Activated naive CD8-positive, alpha-beta T cell treated with anti-CD3 and anti-CD28 coated beads for 36 hours (primary cell): Measurements from ENCODE around the gene PLB1. TPM values are rescaled to one million over a fixed set of nuclear protein-coding genes. Genes with fewer than 3 reads are reported as not detected.
A peak's percentile ranks its signal among the peaks of the same experiment; 100 is the strongest.

Experiments used
- DNase-seq: peaks from one replicate; pipeline ENCODE4 v3.0.0; 2021
- H3K27ac Mint-ChIP-seq: one replicate; pipeline ENCODE4 v1.8.0; 2022; ENCODE audit warnings: mild to moderate bottlenecking, moderate library complexity, mixed read lengths
- H3K27me3 Mint-ChIP-seq: one replicate; pipeline ENCODE4 v1.8.0; 2022; ENCODE audit warnings: mild to moderate bottlenecking, mixed read lengths
- H3K36me3 Mint-ChIP-seq: one replicate; pipeline ENCODE4 v1.8.0; 2021; ENCODE audit warnings: mild to moderate bottlenecking, mixed read lengths
- H3K4me1 Mint-ChIP-seq: one replicate; pipeline ENCODE4 v1.8.0; 2021; ENCODE audit warnings: mixed read lengths
- H3K4me3 Mint-ChIP-seq: one replicate; pipeline ENCODE4 v1.8.0; 2022; ENCODE audit warnings: mild to moderate bottlenecking, moderate library complexity, mixed read lengths
- H3K9me3 Mint-ChIP-seq: one replicate; pipeline ENCODE4 v1.8.0; 2022; ENCODE audit warnings: mixed read lengths
- total RNA-seq, 2 experiments: library from RNA; stranded (reverse); gene quantifications; one replicate each; pipeline ENCODE4 v1.2.3, GENCODE V29; 2021

PLB1 gene
- total RNA-seq, 2 experiments from 2014 or later: 0.99 to 1.4 TPM

DNA sequence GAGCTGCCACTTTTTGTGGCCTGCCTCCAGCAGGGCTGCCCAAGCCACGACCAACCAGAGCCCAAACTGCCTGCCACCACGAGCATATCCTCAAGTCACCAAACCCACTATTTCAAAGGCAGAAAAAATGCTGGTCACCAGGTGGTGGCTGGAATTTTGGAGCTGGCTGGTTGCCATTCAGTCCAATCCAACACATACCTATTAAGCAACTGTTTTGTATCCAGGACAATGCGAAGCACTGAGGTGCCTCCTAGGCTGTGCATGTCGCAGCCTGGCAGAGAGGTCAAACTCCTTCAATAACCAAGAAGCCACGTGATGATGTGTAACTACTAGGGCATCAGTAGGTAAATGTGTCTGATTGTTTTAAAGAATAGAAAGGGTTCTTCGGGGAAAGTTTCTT lies 147.5 kb downstream of the PLB1 start:
- Mint-ChIP-seq H3K36me3 (no peaks in the 10 kb centered on the region), H3K4me1 (peaks cover 27% of the 10 kb centered on the region), H3K27me3 (no peaks in the 10 kb centered on the region), H3K27ac (no peak overlapping the region), H3K4me3 (no peak overlapping the region), H3K9me3 (no peaks in the 10 kb centered on the region)
- no peak for DNase-seq

- no peaks in the 10 kb centered on the region for H3K27me3 Mint-ChIP-seq
- no peaks in the 10 kb centered on the region for H3K36me3 Mint-ChIP-seq
- no peaks in the 10 kb centered on the region for H3K9me3 Mint-ChIP-seq
- peaks cover 28% of the 10 kb centered on the region for H3K4me1 Mint-ChIP-seq
- H3K4me3 Mint-ChIP-seq: no peak overlapping the region
- no peak for DNase-seq
- H3K27ac Mint-ChIP-seq: no peak overlapping the region
These were observed 148.1 kb downstream of the PLB1 start for GRCh38 chr2:28643911-28644334.

DNA sequence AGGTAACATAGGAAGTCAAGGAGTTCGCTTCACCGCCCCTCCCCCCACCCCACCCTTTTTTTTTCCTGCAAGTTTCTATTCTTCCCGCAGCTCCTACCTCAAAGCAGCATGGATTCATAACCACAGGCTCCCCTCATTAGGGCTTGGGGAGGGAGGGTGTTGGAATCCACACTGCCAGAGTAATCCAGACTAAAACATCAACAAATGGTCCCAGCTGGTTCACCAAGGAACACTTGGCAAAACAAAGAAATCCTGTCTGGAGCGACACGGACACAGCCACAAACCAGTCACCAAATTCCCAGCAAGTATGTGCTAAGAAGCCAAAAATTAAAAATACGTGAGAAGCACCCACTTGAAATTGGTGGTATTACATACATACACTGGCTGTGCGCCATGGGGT lies 148.9 kb downstream of the PLB1 start:
- Mint-ChIP-seq H3K4me3 (no peak overlapping the region), H3K27me3 (no peaks in the 10 kb centered on the region), H3K9me3 (no peaks in the 10 kb centered on the region), H3K36me3 (no peaks in the 10 kb centered on the region), H3K4me1 (peaks cover 30% of the 10 kb centered on the region), H3K27ac (no peak overlapping the region)
- DNase-seq: no peak

GRCh38 chr2:28645553-28645952 lies 149.7 kb downstream of the PLB1 start:
- Mint-ChIP-seq H3K36me3 (no peaks in the 10 kb centered on the region), H3K27me3 (no peaks in the 10 kb centered on the region), H3K4me3 (no peak overlapping the region), H3K4me1 (peaks cover 30% of the 10 kb centered on the region), H3K9me3 (no peaks in the 10 kb centered on the region), H3K27ac (no peak overlapping the region)
- DNase-seq: no peak

DNA sequence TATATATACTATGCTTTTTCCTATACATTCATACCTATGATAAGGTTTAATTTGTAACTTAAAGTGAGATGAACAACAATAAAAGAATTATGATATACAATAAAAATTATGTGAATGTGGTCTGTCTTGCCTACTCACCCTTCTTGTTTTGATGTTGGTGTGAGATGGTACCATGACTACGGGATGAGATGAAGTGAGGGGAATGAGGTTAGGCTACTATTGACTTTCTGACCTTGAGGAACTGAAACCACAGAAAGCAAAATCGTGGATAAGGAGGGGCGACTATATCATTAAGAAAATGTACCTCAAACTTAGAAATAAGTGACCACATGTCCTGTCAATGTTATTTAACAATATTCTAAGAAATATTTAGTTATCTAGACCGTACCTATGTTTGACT lies 151.8 kb downstream of the PLB1 start:
- H3K4me3 Mint-ChIP-seq: no peak overlapping the region
- DNase-seq: no peak
- no peaks in the 10 kb centered on the region for H3K27me3 Mint-ChIP-seq
- no peaks in the 10 kb centered on the region for H3K36me3 Mint-ChIP-seq
- H3K27ac Mint-ChIP-seq: no peak overlapping the region
- peaks cover 34% of the 10 kb centered on the region for H3K4me1 Mint-ChIP-seq
- H3K9me3 Mint-ChIP-seq: no peaks in the 10 kb centered on the region

GRCh38 chr2:28648147-28648546 lies 152.3 kb downstream of the PLB1 start:
- Mint-ChIP-seq H3K27me3 (no peaks in the 10 kb centered on the region), H3K27ac (no peak overlapping the region), H3K4me3 (no peak overlapping the region), H3K9me3 (no peaks in the 10 kb centered on the region), H3K36me3 (no peaks in the 10 kb centered on the region), H3K4me1 (peaks cover 34% of the 10 kb centered on the region)
- DNase-seq: no peak

- no peak for DNase-seq
These were observed 153.0 kb downstream of the PLB1 start for GRCh38 chr2:28648671-28649395.

DNA sequence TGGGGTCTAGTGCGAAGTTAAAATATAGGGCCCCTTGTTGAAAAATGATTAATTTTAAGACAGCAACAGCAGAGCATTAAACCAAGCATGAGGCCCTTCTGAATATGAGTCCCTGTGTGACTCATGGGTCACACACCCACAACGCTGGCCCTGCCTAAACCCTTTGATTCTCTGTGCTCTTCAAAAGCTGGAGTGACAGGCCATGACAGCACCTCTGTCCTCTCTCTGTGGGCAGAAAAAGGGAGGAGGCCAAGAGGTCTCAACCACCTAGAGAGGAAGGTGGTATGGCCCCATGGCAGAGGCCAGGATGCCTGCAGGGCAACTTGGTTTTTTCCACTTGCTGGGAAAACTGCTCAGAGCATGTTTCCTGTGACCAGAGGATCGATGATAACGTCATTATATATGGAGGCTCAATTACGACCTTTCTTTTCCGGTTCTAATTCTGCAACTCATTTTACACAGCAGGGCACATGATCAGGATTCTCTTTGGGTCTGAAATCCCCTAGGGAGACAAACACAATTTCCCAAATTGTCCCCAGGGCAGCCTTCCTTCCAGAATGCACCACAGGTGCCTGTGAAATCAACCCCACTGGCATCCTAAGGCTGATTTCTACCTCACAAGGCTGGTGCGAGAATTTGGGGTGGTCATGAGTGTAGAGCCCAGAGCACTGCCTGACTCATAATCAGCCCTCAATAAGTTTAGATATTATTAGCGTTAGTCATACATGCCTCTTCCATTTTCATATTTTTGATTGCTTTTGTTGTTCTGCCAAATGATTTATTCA lies 153.8 kb downstream of the PLB1 start:
- H3K27me3 Mint-ChIP-seq: no peaks in the 10 kb centered on the region
- peaks cover 34% of the 10 kb centered on the region for H3K4me1 Mint-ChIP-seq
- H3K27ac Mint-ChIP-seq: peak overlapping the region; percentile 88

More at GRCh38 chr2:28648671-28649395, 153.0 kb downstream of the PLB1 start:
- Mint-ChIP-seq H3K27me3 (no peaks in the 10 kb centered on the region), H3K4me1 (peaks cover 34% of the 10 kb centered on the region), H3K36me3 (no peaks in the 10 kb centered on the region), H3K27ac (peak overlapping the region; percentile 88), H3K4me3 (no peak overlapping the region), H3K9me3 (no peaks in the 10 kb centered on the region)

GRCh38 chr2:28650266-28650584 lies 154.4 kb downstream of the PLB1 start:
- H3K36me3 Mint-ChIP-seq: no peaks in the 10 kb centered on the region
- H3K4me3 Mint-ChIP-seq: no peak overlapping the region
- no peaks in the 10 kb centered on the region for H3K27me3 Mint-ChIP-seq
- no peaks in the 10 kb centered on the region for H3K9me3 Mint-ChIP-seq
- H3K4me1 Mint-ChIP-seq: peaks cover 36% of the 10 kb centered on the region
- no peak overlapping the region for H3K27ac Mint-ChIP-seq
- DNase-seq: no peak

More for the DNA sequence above, 153.8 kb downstream of the PLB1 start:
- DNase-seq: peak; percentile 66
- Mint-ChIP-seq H3K36me3 (no peaks in the 10 kb centered on the region), H3K9me3 (no peaks in the 10 kb centered on the region), H3K4me3 (no peak overlapping the region)

DNA sequence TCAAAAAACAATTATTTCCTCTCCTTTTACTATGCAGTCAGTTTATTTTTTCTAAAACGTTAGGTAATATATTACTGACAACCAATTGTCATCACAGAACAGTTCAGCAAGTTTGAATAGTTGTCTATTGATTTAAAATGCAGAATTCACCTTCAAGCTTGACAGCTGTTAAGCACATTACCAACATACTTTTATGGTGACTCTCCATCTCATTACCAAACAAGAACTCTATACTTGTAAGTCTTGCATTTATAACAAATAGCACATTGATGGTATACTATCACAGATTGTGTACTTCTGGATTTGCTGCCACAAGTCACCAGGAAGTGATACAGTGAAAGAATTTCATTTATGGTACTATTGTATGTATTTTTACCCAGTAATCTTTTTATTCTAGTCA lies 156.4 kb downstream of the PLB1 start:
- H3K4me1 Mint-ChIP-seq: peaks cover 49% of the 10 kb centered on the region
- peak overlapping the region; percentile 30 for H3K27ac Mint-ChIP-seq
- no peak overlapping the region for H3K4me3 Mint-ChIP-seq
- DNase-seq: no peak
- H3K9me3 Mint-ChIP-seq: no peaks in the 10 kb centered on the region
- no peaks in the 10 kb centered on the region for H3K27me3 Mint-ChIP-seq
- H3K36me3 Mint-ChIP-seq: no peaks in the 10 kb centered on the region

- no peak overlapping the region for H3K27ac Mint-ChIP-seq
- H3K4me3 Mint-ChIP-seq: no peak overlapping the region
- DNase-seq: no peak
- H3K4me1 Mint-ChIP-seq: peaks cover 43% of the 10 kb centered on the region
- no peaks in the 10 kb centered on the region for H3K9me3 Mint-ChIP-seq
- H3K27me3 Mint-ChIP-seq: no peaks in the 10 kb centered on the region
- H3K36me3 Mint-ChIP-seq: no peaks in the 10 kb centered on the region
These were observed 158.2 kb downstream of the PLB1 start for GRCh38 chr2:28653892-28654662.

- peaks cover 1% of the 10 kb centered on the region for H3K9me3 Mint-ChIP-seq
- DNase-seq: no peak
- no peak overlapping the region for H3K27ac Mint-ChIP-seq
- peaks cover 36% of the 10 kb centered on the region for H3K4me1 Mint-ChIP-seq
- H3K27me3 Mint-ChIP-seq: no peaks in the 10 kb centered on the region
- H3K4me3 Mint-ChIP-seq: no peak overlapping the region
- no peaks in the 10 kb centered on the region for H3K36me3 Mint-ChIP-seq
These were observed 158.9 kb downstream of the PLB1 start for GRCh38 chr2:28654663-28655320.

- no peak overlapping the region for H3K27ac Mint-ChIP-seq
- DNase-seq: no peak
- peaks cover 1% of the 10 kb centered on the region for H3K9me3 Mint-ChIP-seq
- no peaks in the 10 kb centered on the region for H3K36me3 Mint-ChIP-seq
- H3K4me1 Mint-ChIP-seq: peaks cover 25% of the 10 kb centered on the region
- H3K4me3 Mint-ChIP-seq: no peak overlapping the region
- H3K27me3 Mint-ChIP-seq: no peaks in the 10 kb centered on the region
These were observed 161.2 kb downstream of the PLB1 start for GRCh38 chr2:28656937-28657615.

GRCh38 chr2:28658369-28658768 lies 162.5 kb downstream of the PLB1 start:
- Mint-ChIP-seq H3K4me3 (no peak overlapping the region), H3K27me3 (no peaks in the 10 kb centered on the region), H3K36me3 (no peaks in the 10 kb centered on the region), H3K9me3 (peaks cover 1% of the 10 kb centered on the region), H3K4me1 (peaks cover 20% of the 10 kb centered on the region), H3K27ac (no peak overlapping the region)
- no peak for DNase-seq
